GM21381 (cell line): ENCODE results near the gene BHLHA9.
"Not testable (repeated sequence)": the region's sequence is repeated elsewhere in the genome, so short reads cannot be mapped to it uniquely, and the experiment has no call there.

Experiments used
- ATAC-seq: cut with Tn5 transposase; IDR thresholded peaks from one replicate; pipeline ENCODE4 v1.9.1; 2021; ENCODE audit warnings: mild to moderate bottlenecking, moderate library complexity; ENCODE audit not compliant: unreplicated experiment

Gene BHLHA9

GRCh38 chr17:1299552-1300370, 29.5 kb downstream of the BHLHA9 start:
- no peak for ATAC-seq

- ATAC-seq: no peak
These were observed 30.2 kb downstream of the BHLHA9 start for GRCh38 chr17:1300371-1300905.

- ATAC-seq: no peak
These were observed 31.3 kb downstream of the BHLHA9 start for GRCh38 chr17:1301546-1301945.

GRCh38 chr17:1302761-1303160, 32.5 kb downstream of the BHLHA9 start:
- ATAC-seq: no peak

- ATAC-seq: no peak
These were observed 34.3 kb downstream of the BHLHA9 start for GRCh38 chr17:1304522-1304921.

GRCh38 chr17:1304962-1305563, 34.8 kb downstream of the BHLHA9 start:
- no peak for ATAC-seq

GRCh38 chr17:1307829-1308228, 37.6 kb downstream of the BHLHA9 start:
- not testable (repeated sequence) for ATAC-seq

GRCh38 chr17:1312261-1312870, 42.1 kb downstream of the BHLHA9 start:
- ATAC-seq: no peak

GRCh38 chr17:1313270-1314005, 43.2 kb downstream of the BHLHA9 start:
- no peak for ATAC-seq

- ATAC-seq: no peak
These were observed 45.2 kb downstream of the BHLHA9 start for GRCh38 chr17:1315409-1315808.

GRCh38 chr17:1315891-1316403, 45.7 kb downstream of the BHLHA9 start:
- ATAC-seq: no peak
